Right lobe of liver (tissue), 6 donors: ENCODE measurements around the gene NUF2. TPM values are rescaled to one million over a fixed set of nuclear protein-coding genes. Genes with fewer than 3 reads are reported as not detected.
"Not testable (repeated sequence)": the region's sequence is repeated elsewhere in the genome, so short reads cannot be mapped to it uniquely, and the experiment has no call there.

Source experiments
- ATAC-seq, 4 donors: fragments of 200-7000 bp; cut with Tn5 transposase; one replicate each; pipeline ENCODE4 v1.9.1; 2020; ENCODE audit warnings: mild to moderate bottlenecking in 4 of 4, moderate library complexity in 4 of 4
- DNase-seq, 3 donors: peaks; one replicate each; pipeline ENCODE4 v3.0.0-alpha.2; 2020
- H3K27ac ChIP-seq, 3 donors: fragments of 200-600 bp; one replicate each; pipeline ENCODE4 v1.8.0; 2022
- H3K27me3 ChIP-seq, 2 donors: fragments of 200-600 bp; one replicate each; pipeline ENCODE4 v1.8.0; 2022
- H3K36me3 ChIP-seq, 4 donors: fragments of 200-600 bp; sonication (generic) in 1 of 4; one replicate each; pipeline versions ENCODE4 v1.5.1 to v1.8.0; 2017 to 2022; ENCODE audit warnings: control low read depth in 1 of 4
- H3K4me1 ChIP-seq, 4 donors: fragments of 200-600 bp; sonication (generic) in 1 of 4; one replicate each; pipeline versions ENCODE4 v1.5.1 to v1.8.0; 2017 to 2022; ENCODE audit warnings: control low read depth in 1 of 4
- H3K4me3 ChIP-seq, 3 donors: fragments of 200-600 bp; one replicate each; pipeline ENCODE4 v1.8.0; 2022
- H3K9me3 ChIP-seq, 4 donors: fragments of 200-600 bp; sonication (generic) in 1 of 4; one replicate each; pipeline versions ENCODE4 v1.5.1 to v1.8.0; 2017 to 2022; ENCODE audit warnings: control low read depth in 1 of 4
- POLR2A ChIP-seq: fragments of 450-650 bp; IDR thresholded peaks from one replicate; pipeline ENCODE4 v1.6.1; 2017; ENCODE audit warnings: antibody characterized with exemption, mild to moderate bottlenecking
- WGBS: methylation state at CpG from one replicate; pipeline ENCODE4 v1.1.6; 2018; ENCODE audit warnings: low coverage, low lambda C conversion rate; ENCODE audit not compliant: insufficient coverage; ENCODE audit errors: missing lambda C conversion rate; 5-methylcytosine and 5-hydroxymethylcytosine counted together
- intact Hi-C, 2 donors: fragments of 100-400 bp; cut with DNase I; formaldehyde crosslinking; loops; one replicate each; pipeline versions ENCODE4 v1.11.2 to v1.14.1; 2022
- total RNA-seq, 6 experiments: library from RNA; depleted of rRNA in 2 of 6; stranded (reverse); fragments of >200 nt in 2 of 6; fragmentation: NEBNext Ultra II Directional in 3 of 6; extraction: Animal tissue kit (Norgen Biotek cat#: 25700) in 3 of 6; gene quantifications; one replicate each; pipeline versions ENCODE4 v1.1.0 to v1.2.4, GENCODE V29; 2016 to 2023
- TF ChIP-seq, protein P1 (sequence below), 4 donors: fragments of 200-600 bp in 3 of 4; fragments of 450-650 bp in 1 of 4; IDR thresholded peaks; one replicate each; pipeline versions ENCODE4 v1.5.1 to v1.8.0; 2016 to 2022; ENCODE audit warnings: antibody characterized with exemption in 4 of 4, mild to moderate bottlenecking in 2 of 4
- donor health status: DM: no; HTN: yes; CAD: no.
- donor health status: DM: no; HTN: no; CAD: no.
- donor health status: DM: no; HTN: no; CAD: no.
- donor health status: DM: no; HTN: yes; CAD: no.
- donor health status: DM: no; HTN: yes; CAD: no.

NUF2 gene
- total RNA-seq, 6 experiments from 2014 or later = 0.26 to 1.3 (median 0.98) TPM; not detected in 1

GRCh38 chr1:163320891-163321290, 863 bp upstream of the NUF2 start:
- Histone ChIP-seq H3K27ac (peak overlapping the region in 1 of 3 donors; percentile 53), H3K36me3 (peaks cover 0 to 7% (median 0%) of the 10 kb centered on the region in 4 donors), H3K4me1 (peaks cover 0 to 6% (median 0%) of the 10 kb centered on the region in 4 donors), H3K4me3 (peak overlapping the region; percentile 58 to 73 (median 60)), H3K9me3 (no peaks in the 10 kb centered on the region), H3K27me3 (no peaks in the 10 kb centered on the region)
- ATAC-seq (no peak), DNase-seq (no peak)
- no peak for TF ChIP-seq POLR2A
- TF ChIP-seq, protein P1, sequence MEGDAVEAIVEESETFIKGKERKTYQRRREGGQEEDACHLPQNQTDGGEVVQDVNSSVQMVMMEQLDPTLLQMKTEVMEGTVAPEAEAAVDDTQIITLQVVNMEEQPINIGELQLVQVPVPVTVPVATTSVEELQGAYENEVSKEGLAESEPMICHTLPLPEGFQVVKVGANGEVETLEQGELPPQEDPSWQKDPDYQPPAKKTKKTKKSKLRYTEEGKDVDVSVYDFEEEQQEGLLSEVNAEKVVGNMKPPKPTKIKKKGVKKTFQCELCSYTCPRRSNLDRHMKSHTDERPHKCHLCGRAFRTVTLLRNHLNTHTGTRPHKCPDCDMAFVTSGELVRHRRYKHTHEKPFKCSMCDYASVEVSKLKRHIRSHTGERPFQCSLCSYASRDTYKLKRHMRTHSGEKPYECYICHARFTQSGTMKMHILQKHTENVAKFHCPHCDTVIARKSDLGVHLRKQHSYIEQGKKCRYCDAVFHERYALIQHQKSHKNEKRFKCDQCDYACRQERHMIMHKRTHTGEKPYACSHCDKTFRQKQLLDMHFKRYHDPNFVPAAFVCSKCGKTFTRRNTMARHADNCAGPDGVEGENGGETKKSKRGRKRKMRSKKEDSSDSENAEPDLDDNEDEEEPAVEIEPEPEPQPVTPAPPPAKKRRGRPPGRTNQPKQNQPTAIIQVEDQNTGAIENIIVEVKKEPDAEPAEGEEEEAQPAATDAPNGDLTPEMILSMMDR (IDR thresholded peaks at IDR 0.05) = no peak
- WGBS = 28% methylated on average over 3 of the region's 3 CpGs
- intact Hi-C loops = no loop called here

GRCh38 chr1:163323339-163323738, 1.6 kb downstream of the NUF2 start:
- H3K4me3 ChIP-seq, H3K27me3 ChIP-seq, DNase-seq, H3K4me1 ChIP-seq, H3K27ac ChIP-seq, ATAC-seq, H3K9me3 ChIP-seq, intact Hi-C loops, H3K36me3 ChIP-seq: not testable (repeated sequence)
- 87% methylated on average over 3 of the region's 3 CpGs for WGBS

GRCh38 chr1:163331116-163331515, 9.4 kb downstream of the NUF2 start:
- 86% methylated on average over 2 of the region's 2 CpGs for WGBS
- no peak for ATAC-seq
- Histone ChIP-seq H3K27me3 (no peaks in the 10 kb centered on the region), H3K9me3 (no peaks in the 10 kb centered on the region), H3K36me3 (no peaks in the 10 kb centered on the region), H3K4me1 (no peaks in the 10 kb centered on the region), H3K27ac (no peak overlapping the region), H3K4me3 (no peak overlapping the region)
- no peak for TF ChIP-seq POLR2A
- TF ChIP-seq, protein P1 (IDR thresholded peaks at IDR 0.05) = no peak
- intact Hi-C loops = no loop called here
- DNase-seq = no peak

- Histone ChIP-seq H3K4me3 (no peak overlapping the region), H3K4me1 (no peaks in the 10 kb centered on the region), H3K27ac (no peak overlapping the region), H3K27me3 (no peaks in the 10 kb centered on the region), H3K9me3 (no peaks in the 10 kb centered on the region), H3K36me3 (no peaks in the 10 kb centered on the region)
- 71% methylated on average over 1 of the region's 1 CpG for WGBS
- no peak for TF ChIP-seq POLR2A
- TF ChIP-seq, protein P1 (IDR thresholded peaks at IDR 0.05) = no peak
- intact Hi-C loops = no loop called here
- ATAC-seq = no peak
- no peak for DNase-seq
Measured at GRCh38 chr1:163335216-163335615, 13.5 kb downstream of the NUF2 start.

GRCh38 chr1:163337631-163338030, 15.9 kb downstream of the NUF2 start:
- Histone ChIP-seq H3K36me3 (no peaks in the 10 kb centered on the region), H3K4me3 (no peak overlapping the region), H3K4me1 (no peaks in the 10 kb centered on the region), H3K27me3 (no peaks in the 10 kb centered on the region), H3K9me3 (no peaks in the 10 kb centered on the region), H3K27ac (no peak overlapping the region)
- ATAC-seq (no peak), DNase-seq (no peak)
- intact Hi-C loops = no loop called here
- TF ChIP-seq, protein P1 (IDR thresholded peaks at IDR 0.05) = no peak
- TF ChIP-seq POLR2A = no peak
- 100% methylated on average over 1 of the region's 1 CpG for WGBS
